Measurements from ENCODE around the gene SMOC1.

DNA sequence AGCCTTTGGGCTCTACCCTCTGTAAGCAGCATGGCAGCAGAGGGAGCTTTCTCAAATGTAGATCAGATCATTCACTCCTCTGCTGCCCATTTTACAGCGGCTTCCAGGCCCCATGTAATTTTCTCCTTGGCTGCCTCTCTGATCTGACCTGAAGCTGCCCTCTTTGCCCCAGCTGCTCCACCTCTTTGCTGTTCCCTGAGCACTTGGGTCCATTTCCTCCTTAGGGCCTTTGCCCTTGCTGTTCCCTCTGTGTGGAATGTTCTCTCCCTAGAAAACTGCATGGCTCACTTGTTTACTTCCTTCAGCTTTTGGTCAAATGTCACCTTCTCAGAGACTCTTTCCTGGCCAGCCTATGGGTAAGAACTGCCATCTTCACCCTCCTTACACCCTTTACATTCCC is 37.2 kb downstream of the SMOC1 start:
- TF ChIP-seq EZH2 (IDR thresholded peaks at IDR 0.05) (no peak), CTCF (IDR thresholded peaks at IDR 0.05) (no peak), EZH2phosphoT487 (IDR thresholded peaks at IDR 0.05) (no peak)
